Stomach (tissue), 4 donors: ENCODE results near the gene PELO.

ENCODE experiments used
- CTCF ChIP-seq, 7 experiments: fragments of 450-650 bp in 4 of 7; fragments of 200-600 bp in 3 of 7; sonication (generic) in 3 of 7; IDR thresholded peaks; one replicate each; pipeline ENCODE4 v1.5.1; 2016 to 2019; ENCODE audit warnings: antibody characterized with exemption in 7 of 7, control low read depth in 2 of 7, mild to moderate bottlenecking in 1 of 7
- POLR2A ChIP-seq, 4 donors: fragments of 450-650 bp; IDR thresholded peaks; one replicate each; pipeline ENCODE4 v1.6.1; 2016; ENCODE audit warnings: antibody characterized with exemption in 4 of 4, control low read depth in 2 of 4, mild to moderate bottlenecking in 1 of 4, moderate library complexity in 1 of 4
- POLR2AphosphoS5 ChIP-seq, 3 donors: sonication (generic); formaldehyde crosslinking; IDR thresholded peaks; one replicate each; pipeline ENCODE4 v1.6.1; 2016; ENCODE audit warnings: antibody characterized with exemption in 3 of 3

GRCh38 chr5:52786391-52786790, 1.3 kb upstream of the PELO start:
- TF ChIP-seq CTCF (IDR thresholded peaks at IDR 0.05) = no peak
- TF ChIP-seq POLR2AphosphoS5 (IDR thresholded peaks at IDR 0.05) = no peak
- no peak for TF ChIP-seq POLR2A (IDR thresholded peaks at IDR 0.05)
